NAMALWA (cell line): ENCODE measurements around the gene PPP6R2.

Experiments
- DNase-seq: peaks from one replicate; pipeline ENCODE4 v3.0.0-alpha.2; 2015; ENCODE audit warnings: low spot score

PPP6R2 gene

GRCh38 chr22:50483977-50484853 is 141.1 kb downstream of the PPP6R2 start:
- DNase-seq, result peak; percentile 60

GRCh38 chr22:50485221-50486131 is 142.3 kb downstream of the PPP6R2 start:
- DNase-seq, result no peak

- no peak for DNase-seq
These were observed 143.6 kb downstream of the PPP6R2 start, which contains the start of gene MIOX for GRCh38 chr22:50486561-50487289. Gene MIOX, plus strand, starts transcription at chr22:50486859. Its CDS starts 39 bp downstream, at chr22:50486898.

- DNase-seq, result no peak
These were observed 144.3 kb downstream of the PPP6R2 start for GRCh38 chr22:50487290-50488005.

- no peak for DNase-seq
These were observed 145.0 kb downstream of the PPP6R2 start for GRCh38 chr22:50488006-50488677.

GRCh38 chr22:50488886-50489285 is 145.8 kb downstream of the PPP6R2 start:
- no peak for DNase-seq

GRCh38 chr22:50489363-50490243 is 146.5 kb downstream of the PPP6R2 start:
- DNase-seq, result no peak

- no peak for DNase-seq
These were observed 147.6 kb downstream of the PPP6R2 start for GRCh38 chr22:50490531-50491308.
